ENCODE results near the gene PANK1.
"Not testable (repeated sequence)": the region's sequence is repeated elsewhere in the genome, so short reads cannot be mapped to it uniquely, and the experiment has no call there.

PANK1 gene

GRCh38 chr10:89651916-89652573 is 7.0 kb upstream of the PANK1 start:
- DNase-seq: no peak

- DNase-seq: no peak
Measured at GRCh38 chr10:89651205-89651915, 6.3 kb upstream of the PANK1 start.

DNA sequence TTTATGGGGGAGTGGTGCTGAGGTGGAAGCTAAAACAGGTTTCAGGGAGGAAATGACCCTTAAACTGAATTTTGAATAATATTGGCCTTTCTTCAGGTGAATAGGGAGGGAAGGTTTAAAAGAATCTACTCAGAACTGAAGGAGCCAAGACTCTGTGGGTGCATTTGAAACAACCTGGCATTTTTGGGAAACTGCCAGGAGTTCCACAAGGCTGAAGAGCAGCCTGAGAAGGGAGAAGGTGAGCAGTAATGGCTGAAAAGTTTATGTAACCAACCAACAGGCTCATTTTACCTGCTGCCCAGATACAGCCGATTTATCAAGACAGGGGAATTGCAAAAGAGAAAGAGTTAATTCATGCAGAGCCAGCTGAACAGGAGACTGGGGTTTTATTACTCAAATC is 4.0 kb upstream of the PANK1 start:
- no peak for DNase-seq

DNA sequence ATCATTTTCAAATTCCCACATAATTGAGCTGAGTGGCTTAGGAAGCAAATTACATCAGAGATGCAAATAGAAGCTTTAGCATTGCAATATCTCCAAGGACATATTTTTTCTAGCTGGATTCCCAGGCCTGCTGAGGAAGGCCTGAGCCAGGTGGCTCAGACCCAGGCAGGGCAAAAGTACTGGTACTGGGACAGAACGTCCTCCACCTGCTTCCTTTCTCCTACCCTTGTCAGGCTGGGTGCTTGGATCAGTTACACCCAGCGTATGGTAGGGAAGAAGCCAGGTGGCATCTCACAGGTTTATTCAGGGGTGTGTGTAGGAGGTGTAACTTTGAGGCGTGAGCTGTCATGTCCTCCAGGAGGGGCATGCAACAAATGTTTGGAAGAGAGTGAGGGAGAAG is 3.0 kb upstream of the PANK1 start:
- no peak for DNase-seq

DNA sequence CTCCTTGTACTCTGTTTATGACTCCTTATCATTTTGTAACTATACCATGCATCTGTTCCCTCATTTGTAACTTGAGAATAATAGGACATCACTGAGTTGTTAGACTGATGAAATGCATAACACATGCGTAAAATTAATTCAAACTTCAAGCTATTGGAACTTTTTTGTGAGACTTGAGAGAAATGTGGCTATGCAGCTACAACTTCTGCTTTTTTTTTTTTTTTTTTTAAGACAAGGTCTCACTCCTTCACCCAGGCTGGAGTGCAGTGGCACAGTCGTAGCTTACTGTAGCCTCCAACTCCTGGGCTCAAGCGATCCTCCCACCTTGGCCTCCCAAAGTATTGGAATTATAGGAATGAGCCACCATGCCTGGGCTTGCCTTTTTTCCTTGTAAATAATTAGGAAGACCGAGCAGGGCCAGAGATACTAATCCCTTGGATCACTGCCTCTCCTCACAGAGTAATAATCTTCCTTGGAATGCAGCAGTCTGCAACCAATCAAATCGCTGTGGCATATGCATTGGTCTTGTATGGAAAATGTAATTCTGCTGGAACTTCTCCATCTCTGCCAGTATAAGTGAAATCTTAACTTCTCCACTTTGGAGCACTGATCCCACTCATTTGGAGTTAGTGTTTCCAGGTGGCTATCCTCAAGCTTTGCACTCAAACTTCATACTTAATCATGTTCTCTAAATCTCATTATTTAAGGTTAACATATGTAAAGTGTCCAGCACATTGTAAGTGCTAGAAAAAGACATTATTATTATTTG is 2.0 kb upstream of the PANK1 start:
- DNase-seq: no peak

GRCh38 chr10:89645742-89646172 is 715 bp upstream of the PANK1 start:
- DNase-seq: no peak

DNA sequence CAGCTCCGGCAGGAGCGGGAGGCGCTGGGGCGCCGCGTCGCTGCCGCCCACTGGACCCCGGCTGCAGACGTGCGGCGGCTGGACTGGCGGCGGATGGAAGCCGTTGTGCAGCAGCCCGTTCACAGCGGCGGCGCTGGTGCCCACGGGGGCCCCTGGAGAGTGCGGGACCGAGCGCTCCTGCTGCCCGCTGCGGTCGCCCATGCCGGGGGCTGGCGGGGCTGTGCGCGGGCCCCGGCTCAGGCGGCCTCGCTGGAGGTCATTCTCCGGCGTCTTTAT is 413 bp downstream of the PANK1 start:
- no peak for DNase-seq

DNA sequence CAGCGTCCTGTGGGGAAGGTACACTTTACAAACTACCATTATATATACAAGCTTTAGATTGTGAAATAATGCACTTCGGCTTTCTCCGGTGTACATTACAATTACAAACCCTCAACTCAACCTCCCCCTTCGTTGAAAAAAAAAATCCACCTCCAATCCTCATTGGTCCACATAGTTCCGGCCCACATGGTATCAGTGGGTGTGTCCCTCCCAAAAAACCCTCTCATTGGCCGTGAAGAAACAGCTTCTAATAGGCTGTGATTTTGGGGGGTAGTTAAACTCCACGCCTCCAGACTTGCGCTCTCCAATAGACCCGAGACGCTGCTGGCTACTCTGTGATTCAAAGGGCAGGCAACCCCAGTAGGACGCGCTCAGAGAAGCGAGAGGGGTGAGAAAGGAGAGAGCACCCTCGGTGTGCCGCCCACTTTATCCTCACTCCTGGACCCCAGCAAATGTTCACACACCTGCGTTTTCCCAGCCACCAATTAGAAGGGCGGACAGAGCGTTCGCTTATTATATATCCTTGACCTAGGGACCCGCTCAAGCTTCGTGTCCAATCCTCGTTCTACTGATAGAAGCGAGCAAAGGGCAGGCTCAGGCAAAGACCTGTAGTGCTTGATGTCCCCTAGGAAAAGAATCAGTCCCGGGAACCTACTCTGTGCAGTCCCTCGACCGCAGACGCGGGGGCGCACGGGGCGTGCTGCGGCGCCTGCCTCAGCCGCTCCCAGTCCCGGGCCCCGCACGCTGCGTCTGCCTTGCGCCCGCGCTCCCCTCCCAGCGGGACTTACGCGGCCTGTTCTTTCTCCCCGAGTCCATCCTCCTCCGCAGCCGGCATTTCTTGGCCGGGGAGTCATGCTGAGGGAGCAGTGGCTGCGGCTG is 991 bp downstream of the PANK1 start:
- DNase-seq: peak; percentile 64

- no peak for DNase-seq
Measured at GRCh38 chr10:89643431-89643811, 1.6 kb downstream of the PANK1 start.

DNA sequence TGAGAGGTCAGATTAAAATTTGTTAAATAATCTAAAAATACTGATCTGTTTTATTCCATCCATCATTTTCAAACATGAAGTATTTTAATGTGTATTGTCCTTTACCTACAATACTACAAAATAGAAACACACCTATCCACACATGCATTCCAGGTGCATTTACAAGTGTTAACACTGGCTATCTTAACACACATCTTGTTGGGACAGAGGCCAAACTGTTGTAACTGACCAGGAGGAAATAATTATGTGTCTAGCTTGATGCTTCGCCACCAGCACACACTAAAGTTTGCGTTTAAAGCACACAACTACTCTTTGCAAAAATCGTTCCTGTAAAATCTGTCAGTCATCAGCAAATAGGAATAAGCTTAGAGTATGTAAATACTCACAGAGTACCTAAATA is 2.8 kb downstream of the PANK1 start:
- DNase-seq: no peak

GRCh38 chr10:89640241-89640640 is 4.8 kb downstream of the PANK1 start:
- no peak for DNase-seq

DNA sequence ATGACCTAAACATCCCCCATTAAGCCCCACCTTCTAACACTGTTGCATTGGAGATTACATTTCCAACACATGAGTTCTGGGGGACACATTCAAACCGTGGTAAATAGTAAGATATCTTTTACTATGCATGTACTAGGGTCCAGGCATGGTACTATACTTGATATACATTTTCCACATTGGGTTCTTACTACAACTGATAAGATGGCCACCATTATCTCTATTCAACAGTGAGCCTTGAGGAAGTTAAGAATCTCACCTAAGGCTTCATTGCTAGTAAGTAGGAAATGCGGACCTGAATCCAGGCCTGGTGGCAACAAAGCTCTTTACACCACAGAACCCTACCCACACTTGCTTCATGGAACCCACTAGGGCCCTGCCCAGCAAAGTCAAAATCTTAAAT is 5.7 kb downstream of the PANK1 start:
- no peak for DNase-seq

- no peak for DNase-seq
Measured at GRCh38 chr10:89637113-89637512, 7.9 kb downstream of the PANK1 start.

DNA sequence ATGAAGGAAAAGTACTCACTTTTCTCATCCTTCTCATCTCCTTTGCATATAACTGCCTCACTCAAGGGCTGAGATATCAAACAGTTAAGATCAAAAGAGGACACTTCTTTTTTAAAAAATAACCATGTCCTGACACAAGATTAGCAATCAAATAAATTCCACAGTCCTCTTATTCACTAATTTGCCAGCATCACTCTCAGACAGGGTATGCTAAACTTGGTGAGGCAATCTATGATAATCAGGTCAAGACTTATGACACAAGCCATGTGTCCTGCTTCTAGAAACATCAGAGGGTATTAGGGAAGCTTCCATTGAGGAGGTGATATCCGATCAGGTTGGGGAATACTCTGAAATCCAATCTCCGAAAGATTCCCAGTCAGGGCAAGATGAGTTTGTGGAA is 10.4 kb downstream of the PANK1 start:
- no peak for DNase-seq

DNA sequence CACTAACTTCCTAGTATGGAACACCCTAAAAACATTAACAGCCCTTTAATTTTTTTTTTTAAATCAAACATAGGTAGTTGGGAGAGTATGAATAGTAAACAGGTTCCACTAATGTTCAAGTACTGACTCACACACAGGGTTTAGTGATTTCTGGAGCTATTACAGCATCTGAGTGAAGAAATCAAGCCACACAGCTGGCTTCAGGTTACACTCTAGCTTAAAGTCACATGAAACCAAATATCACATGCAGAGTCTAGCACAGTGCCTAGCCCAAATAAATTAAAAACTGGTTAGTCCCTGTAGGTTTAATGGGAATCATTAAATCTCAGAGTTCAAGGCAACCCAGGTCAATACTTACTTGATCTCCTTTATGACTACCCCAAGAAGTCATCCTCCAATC is 11.6 kb downstream of the PANK1 start:
- no peak for DNase-seq

DNA sequence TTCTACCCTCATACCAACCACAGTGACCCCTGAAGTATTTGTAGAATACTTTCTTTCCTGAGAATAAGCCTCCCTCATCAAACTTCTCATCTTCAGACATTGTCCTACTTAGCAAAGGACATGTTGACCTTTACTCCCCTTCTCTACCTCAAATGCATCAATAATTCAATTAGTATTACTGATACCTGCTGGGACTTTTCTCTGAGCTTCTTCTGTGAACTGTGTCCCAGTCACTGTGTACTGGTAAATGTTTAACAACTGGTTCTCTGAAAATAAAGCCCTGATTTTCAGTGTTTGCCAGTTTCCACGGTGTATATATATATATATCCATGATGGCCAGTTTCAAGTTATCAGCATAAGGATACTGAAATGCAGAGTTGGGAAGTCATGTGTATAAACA is 12.2 kb downstream of the PANK1 start:
- no peak for DNase-seq

DNA sequence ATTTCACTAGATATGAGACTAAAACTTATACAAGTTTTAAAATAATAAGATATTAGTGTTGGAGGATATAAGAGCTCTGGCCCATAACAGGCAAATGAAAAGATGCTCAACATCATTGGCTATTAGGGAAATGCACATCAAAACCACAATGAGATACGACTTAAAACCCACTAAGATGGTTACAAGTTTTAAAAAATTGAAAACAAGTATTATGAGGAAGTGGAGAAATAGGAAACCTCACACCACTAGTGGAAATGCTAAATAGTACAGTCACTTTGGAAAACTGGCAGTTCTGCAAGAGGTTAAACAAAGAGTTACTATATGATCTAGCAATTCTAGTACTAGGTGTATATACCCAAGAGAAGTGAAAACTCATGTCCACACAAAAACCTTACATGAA is 17.2 kb downstream of the PANK1 start:
- DNase-seq: no peak

GRCh38 chr10:89625041-89625765 is 19.8 kb downstream of the PANK1 start:
- DNase-seq: no peak

DNA sequence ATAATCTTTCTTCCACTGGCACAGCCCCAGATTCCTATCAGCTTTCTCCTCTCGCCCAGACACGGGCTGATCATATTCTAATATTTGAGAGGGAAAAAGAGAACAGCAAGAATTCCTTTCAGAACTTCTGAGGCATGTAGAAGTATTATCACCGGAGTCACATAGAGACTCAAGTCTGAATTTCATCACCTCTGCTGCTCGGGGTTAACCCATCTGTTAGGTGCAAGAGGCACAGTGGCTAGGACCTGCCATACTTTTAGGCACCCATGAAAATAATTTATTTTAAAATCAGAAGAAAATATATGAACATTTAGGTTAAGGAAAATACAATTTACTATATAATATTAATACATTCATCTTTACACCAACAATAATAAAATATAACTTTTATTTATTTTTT is 21.0 kb downstream of the PANK1 start:
- DNase-seq: no peak

DNA sequence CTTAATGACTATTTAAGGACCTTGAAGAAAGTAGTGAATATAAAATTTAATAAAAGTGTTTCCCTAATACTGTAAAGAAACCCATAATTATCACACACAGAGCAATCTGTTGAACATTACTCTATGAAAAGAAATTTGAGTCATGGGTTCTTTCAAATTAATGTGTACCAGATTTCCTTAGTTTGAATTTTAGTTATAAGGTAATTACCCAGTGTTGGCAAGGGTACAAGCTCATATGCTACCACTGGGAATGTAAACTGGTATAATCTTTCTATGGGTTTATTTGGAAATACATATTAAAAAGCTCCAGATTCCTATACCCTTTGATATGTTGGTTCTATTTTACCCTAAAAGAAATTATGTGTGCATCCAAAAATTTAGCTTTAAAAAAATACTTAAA is 22.9 kb downstream of the PANK1 start:
- no peak for DNase-seq

DNA sequence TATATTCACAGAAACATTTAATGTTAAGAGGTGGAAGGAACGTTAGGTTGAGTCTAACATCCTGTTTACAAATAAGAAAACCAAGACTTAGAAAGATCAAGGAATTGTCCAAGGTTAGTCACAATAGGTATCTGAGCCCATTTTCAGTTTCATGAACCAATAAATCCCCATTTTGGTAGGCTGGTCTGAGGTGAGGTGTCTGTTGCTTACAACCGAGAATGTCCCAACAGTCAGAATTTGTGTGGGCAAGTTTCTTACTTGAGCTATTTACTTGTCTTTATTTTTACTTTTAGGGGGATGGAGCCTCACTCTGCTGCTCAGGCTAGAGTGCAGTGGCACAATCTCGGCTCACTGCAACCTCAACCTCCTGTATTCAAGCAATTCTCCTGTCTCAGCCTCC is 23.6 kb downstream of the PANK1 start:
- DNase-seq: no peak

DNA sequence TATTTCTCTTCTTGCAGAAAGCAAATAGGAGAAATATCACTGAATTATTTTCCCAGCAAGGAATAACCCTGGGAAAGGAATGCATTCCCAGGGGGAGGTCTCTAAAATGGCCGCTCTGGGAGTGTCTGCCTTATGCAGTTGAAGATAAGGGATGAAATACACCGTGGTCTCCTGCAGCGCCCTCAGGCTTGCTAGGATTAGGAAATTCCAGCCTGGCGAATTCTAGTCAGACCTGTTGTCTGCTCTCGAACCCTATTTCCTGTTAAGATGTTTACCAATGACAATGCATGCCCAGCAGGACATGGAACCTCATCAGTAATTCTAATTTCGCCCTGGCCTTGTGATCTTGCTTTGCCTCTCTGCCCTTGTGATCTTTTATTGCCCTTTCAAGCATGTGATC is 24.7 kb downstream of the PANK1 start:
- not testable (repeated sequence) for DNase-seq

- no peak for DNase-seq
Measured at GRCh38 chr10:89615824-89616223, 29.2 kb downstream of the PANK1 start.

Measured in NCI-H2029 (cell line).